Mucosa of descending colon (tissue), 3 donors: ENCODE data around the gene MAPK11. TPM values are rescaled to one million over a fixed set of nuclear protein-coding genes. Genes with fewer than 3 reads are reported as not detected.

Experiments used
- ATAC-seq: fragments of 200-7000 bp; cut with Tn5 transposase; one replicate; pipeline ENCODE4 v1.9.1; 2020; ENCODE audit warnings: mild to moderate bottlenecking, moderate library complexity
- DNase-seq, 3 donors: peaks; one replicate each; pipeline ENCODE4 v3.0.0-alpha.2; 2020
- H3K36me3 ChIP-seq: fragments of 200-600 bp; one replicate; pipeline ENCODE4 v1.8.0; 2021; ENCODE audit warnings: low read depth, mild to moderate bottlenecking
- H3K4me1 ChIP-seq: fragments of 200-600 bp; one replicate; pipeline ENCODE4 v1.8.0; 2021; ENCODE audit warnings: low read depth, mild to moderate bottlenecking
- H3K4me3 ChIP-seq: fragments of 200-600 bp; one replicate; pipeline ENCODE4 v1.8.0; 2021; ENCODE audit warnings: mild to moderate bottlenecking
- H3K9me3 ChIP-seq: fragments of 200-600 bp; one replicate; pipeline ENCODE4 v1.8.0; 2021; ENCODE audit warnings: mild to moderate bottlenecking
- CTCF ChIP-seq: fragments of 200-600 bp; IDR thresholded peaks from one replicate; pipeline ENCODE4 v1.8.0; 2022; ENCODE audit warnings: antibody characterized with exemption, mild to moderate bottlenecking
- intact Hi-C, 2 donors: fragments of 100-400 bp; cut with DNase I in 1 of 2; cut with micrococcal nuclease in 1 of 2; formaldehyde crosslinking; loops; one replicate each; pipeline versions ENCODE4 v1.11.0 to v1.11.1; 2022; cut with DNase I, micrococcal nuclease
- total RNA-seq, 3 donors: library from RNA; stranded (reverse); fragmentation: NEBNext Ultra II Directional in 2 of 3; extraction: Animal tissue kit (Norgen Biotek cat#: 25700) in 2 of 3; gene quantifications; one replicate each; pipeline versions ENCODE4 v1.2.1 to v1.2.4, GENCODE V29; 2021 to 2023
- donor health status: DM: no; HTN: no; CAD: no; lungs with moderate emphysema.
- donor health status: DM: no; HTN: no; CAD: no.
- donor health status: DM: no; HTN: yes; CAD: no.

MAPK11 gene
- total RNA-seq, 3 donors from 2014 or later = 1.8 to 4.3 (median 3.2) TPM

- no peak for TF ChIP-seq CTCF
- DNase-seq (peak in 1 of 3 donors; percentile 37), ATAC-seq (no peak)
- no peaks in the 10 kb centered on the region for H3K4me1 ChIP-seq
- intact Hi-C loops = no loop called here
- no peak overlapping the region for H3K4me3 ChIP-seq
- H3K36me3 ChIP-seq = no peaks in the 10 kb centered on the region
- no peaks in the 10 kb centered on the region for H3K9me3 ChIP-seq
Observed at GRCh38 chr22:50227579-50228215, 42.5 kb downstream of the MAPK11 start.

- no peaks in the 10 kb centered on the region for H3K36me3 ChIP-seq
- DNase-seq (no peak), ATAC-seq (no peak)
- H3K4me1 ChIP-seq = no peaks in the 10 kb centered on the region
- no peak for TF ChIP-seq CTCF
- H3K9me3 ChIP-seq = no peaks in the 10 kb centered on the region
- intact Hi-C loops = no loop called here
- H3K4me3 ChIP-seq = no peak overlapping the region
Observed at GRCh38 chr22:50226875-50227165, 43.4 kb downstream of the MAPK11 start.

- Histone ChIP-seq H3K4me1 (no peaks in the 10 kb centered on the region), H3K4me3 (no peak overlapping the region), H3K36me3 (no peaks in the 10 kb centered on the region), H3K9me3 (no peaks in the 10 kb centered on the region)
- no peak for TF ChIP-seq CTCF
- intact Hi-C loops = no loop called here
- no peak for DNase-seq
- no peak for ATAC-seq
Observed at GRCh38 chr22:50226063-50226874, 43.9 kb downstream of the MAPK11 start.

GRCh38 chr22:50225200-50225969 lies 44.8 kb downstream of the MAPK11 start:
- intact Hi-C loops = no loop called here
- Histone ChIP-seq H3K4me1 (no peaks in the 10 kb centered on the region), H3K4me3 (no peak overlapping the region), H3K9me3 (no peaks in the 10 kb centered on the region), H3K36me3 (no peaks in the 10 kb centered on the region)
- TF ChIP-seq CTCF = no peak
- DNase-seq (no peak), ATAC-seq (peak; percentile 13)

GRCh38 chr22:50224071-50224470 lies 46.1 kb downstream of the MAPK11 start:
- ATAC-seq = no peak
- DNase-seq = no peak
- H3K36me3 ChIP-seq = no peaks in the 10 kb centered on the region
- intact Hi-C loops = no loop called here
- H3K4me3 ChIP-seq = no peak overlapping the region
- no peaks in the 10 kb centered on the region for H3K4me1 ChIP-seq
- TF ChIP-seq CTCF = no peak
- no peaks in the 10 kb centered on the region for H3K9me3 ChIP-seq
